Urothelium cell line (cell line): ENCODE measurements around the gene JTB.
"Not testable (repeated sequence)": the region's sequence is repeated elsewhere in the genome, so short reads cannot be mapped to it uniquely, and the experiment has no call there.

Experiments used
- DNase-seq: peaks from one replicate; pipeline ENCODE4 v3.0.0; 2011; ENCODE audit warnings: low spot score, mixed read lengths
- FAIRE-seq: peaks from 2 replicates; lab custom pipeline; 2011; peaks lifted over from hg19 to GRCh38; lab: Jason Lieb, UNC

The JTB gene

DNA sequence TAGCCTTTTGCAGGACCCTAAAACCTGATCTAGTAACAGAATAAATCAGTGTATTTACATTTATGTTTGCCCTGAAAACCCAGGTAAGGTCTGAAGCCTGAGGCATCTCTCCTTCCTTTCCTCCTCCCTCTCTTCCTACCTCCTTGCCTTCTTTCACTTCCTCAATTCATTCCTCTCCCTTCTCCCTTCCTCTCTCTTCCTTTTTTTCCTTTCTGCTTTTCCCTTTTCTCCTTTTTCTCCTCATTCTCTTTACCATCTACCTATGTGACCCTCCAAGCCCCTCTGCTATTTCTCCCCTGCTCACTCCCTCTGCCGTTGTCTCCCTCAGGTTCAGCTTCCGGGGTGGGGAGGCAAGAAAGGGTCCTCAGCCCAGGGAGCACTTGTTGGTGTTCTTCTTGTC is 4.3 kb upstream of the JTB start:
- FAIRE-seq, DNase-seq: not testable (repeated sequence)

- not testable (repeated sequence) for FAIRE-seq
Observed at GRCh38 chr1:153979091-153979490, 1.6 kb upstream of the JTB start.

GRCh38 chr1:153978274-153978909 is 918 bp upstream of the JTB start:
- FAIRE-seq = no peak

More at GRCh38 chr1:153979091-153979490, 1.6 kb upstream of the JTB start:
- not testable (repeated sequence) for DNase-seq

GRCh38 chr1:153976819-153977249 is 640 bp downstream of the JTB start:
- FAIRE-seq = no peak
- no peak for DNase-seq

More at GRCh38 chr1:153978274-153978909, 918 bp upstream of the JTB start:
- no peak for DNase-seq

- FAIRE-seq = no peak
- DNase-seq = no peak
Observed at GRCh38 chr1:153973525-153973924, 3.9 kb downstream of the JTB start.

DNA sequence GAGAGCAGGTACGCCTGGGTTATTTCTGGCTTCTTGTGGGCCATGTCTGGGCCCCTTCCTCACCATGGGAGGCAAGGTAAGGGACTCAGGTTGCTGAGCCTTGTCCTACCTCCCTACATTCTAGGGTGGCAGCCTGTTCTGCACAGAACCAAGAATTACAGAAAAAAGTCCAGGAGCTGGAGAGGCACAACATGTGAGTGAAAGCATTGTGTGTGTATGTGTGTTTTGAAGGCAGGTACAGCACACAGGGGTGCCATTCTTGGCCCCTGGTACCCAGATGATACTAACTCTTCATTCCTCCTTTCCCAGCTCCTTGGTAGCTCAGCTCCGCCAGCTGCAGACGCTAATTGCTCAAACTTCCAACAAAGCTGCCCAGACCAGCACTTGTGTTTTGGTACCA is 4.4 kb downstream of the JTB start:
- no peak for DNase-seq
- no peak for FAIRE-seq

- DNase-seq (no peak), FAIRE-seq (no peak)
Observed at GRCh38 chr1:153970346-153970745, 7.1 kb downstream of the JTB start.

GRCh38 chr1:153968972-153969371 is 8.5 kb downstream of the JTB start:
- no peak for DNase-seq
- no peak for FAIRE-seq

DNA sequence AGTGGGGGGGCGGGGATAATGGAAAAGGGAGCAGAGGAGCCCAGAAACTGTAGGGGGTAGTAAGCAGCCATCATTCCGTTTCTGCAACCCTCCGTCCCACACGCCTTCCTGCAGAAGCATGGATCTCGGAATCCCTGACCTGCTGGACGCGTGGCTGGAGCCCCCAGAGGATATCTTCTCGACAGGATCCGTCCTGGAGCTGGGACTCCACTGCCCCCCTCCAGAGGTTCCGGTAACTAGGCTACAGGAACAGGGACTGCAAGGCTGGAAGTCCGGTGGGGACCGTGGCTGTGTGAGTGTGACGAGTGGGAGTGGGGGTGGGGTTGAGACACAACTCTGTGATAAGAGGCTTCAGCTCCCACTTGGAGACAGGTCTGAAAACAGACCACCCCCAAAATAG is 9.1 kb downstream of the JTB start:
- no peak for DNase-seq
- FAIRE-seq = no peak

DNA sequence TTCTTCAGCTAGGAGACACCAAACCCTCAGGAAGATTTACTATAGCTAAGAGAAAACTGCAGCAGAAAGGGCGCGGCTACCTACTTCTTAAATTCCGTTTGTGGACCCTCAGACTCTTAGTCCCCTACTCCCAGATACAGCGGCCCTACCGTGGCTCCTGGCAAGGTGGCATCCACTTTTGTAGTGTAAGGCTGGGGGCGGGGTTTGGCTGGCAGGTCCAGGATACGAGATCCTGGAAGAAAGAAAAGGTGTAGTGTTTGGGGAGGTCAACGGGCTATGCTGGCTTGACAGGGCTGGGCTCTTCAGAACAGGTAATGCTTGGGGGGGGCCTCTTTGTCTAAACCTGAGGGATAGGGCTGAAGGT is 9.5 kb downstream of the JTB start:
- DNase-seq = no peak
- no peak for FAIRE-seq

DNA sequence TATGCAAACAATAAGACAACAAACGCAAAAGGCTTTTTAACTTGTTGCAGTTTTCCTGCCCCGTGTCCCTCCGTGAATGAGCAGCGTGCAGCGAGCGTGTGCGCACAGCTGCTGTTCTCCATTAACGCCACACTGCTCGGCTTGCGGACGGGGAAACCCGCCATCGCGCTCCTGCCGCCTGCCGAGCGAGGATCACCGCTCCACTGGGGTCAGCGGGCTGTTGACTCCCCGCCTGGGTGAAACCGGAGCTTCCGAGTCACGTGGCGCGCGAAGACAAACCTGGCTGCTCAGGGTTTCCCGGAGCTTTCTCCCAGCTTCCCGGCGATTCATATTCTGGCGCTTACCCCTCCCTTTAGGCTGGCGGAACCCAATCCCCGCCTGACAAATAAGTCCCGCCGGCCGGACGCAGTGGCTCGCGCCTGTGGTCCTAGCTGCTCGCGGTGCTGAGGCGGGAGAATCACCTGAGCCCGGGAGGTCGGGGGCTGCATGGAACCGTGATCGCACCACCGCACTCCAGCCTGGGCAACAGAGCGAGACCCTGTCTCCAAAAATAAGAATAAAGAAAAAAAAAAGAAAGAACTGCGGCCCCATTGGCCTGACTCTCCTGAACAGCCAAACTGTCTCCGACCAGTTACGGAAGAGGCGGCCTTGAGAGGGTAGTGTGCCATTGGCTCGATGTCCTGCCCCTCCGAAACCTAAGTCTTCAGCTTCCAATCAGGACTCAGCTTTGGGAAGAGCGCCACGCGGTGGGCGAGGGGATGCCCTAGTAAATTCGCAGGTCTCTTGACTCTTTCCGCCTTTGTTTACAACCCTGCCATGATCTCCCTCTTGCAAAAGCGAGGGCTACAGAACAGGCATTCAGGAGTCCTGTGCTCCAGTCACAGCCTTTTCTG is 10.1 kb downstream of the JTB start, which contains the start of gene CREB3L4:
TSS of gene CREB3L4 (plus strand) at position 796 of the 893 bp plus-strand sequence. CDS start 624 bp downstream, outside the sequence.
- FAIRE-seq = no peak
- DNase-seq = peak; percentile 92

- FAIRE-seq (no peak), DNase-seq (peak; percentile 55)
Observed at GRCh38 chr1:153963850-153964331, 13.6 kb downstream of the JTB start.

DNA sequence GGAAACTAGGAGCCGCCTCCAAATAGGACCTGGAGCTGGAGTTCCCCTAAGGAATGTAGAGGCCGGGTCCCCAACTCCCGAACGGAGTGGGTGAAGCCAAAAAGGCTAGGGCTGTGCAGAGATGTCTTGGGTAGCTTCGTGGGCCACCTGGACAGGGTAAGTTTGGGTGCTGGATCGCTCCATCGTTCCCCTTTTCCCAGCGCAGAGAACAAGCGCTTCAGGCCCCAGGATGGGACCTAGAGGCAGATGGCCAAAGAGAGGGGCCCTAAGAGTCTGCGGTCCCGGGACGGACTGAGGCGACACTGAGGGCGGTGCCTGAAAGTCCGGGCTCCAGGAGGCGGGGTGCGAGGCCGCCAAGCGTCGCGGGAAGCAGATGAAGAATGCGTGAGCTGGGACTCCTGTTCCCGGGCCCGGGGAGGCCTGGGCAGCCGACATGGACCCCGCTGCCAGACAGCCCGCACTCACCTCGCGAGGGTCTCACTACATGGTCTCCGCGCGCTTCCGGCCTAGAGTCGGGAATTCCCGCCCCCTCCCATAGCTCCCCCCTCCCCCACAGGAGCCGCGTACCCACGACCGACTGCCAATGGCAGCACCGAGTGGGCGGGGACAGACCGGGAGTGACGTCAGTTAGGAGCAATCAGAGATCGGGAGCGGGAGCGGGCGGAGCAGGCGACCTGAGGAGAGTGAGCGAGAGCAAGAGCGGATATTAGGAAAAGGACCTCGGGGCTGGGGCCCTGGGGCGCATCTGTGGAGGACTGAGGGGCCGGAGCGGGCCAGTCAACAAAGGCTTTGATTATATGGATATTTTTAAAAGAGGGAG is 14.2 kb downstream of the JTB start, which contains the start of gene SLC39A1:
TSS of gene SLC39A1 (minus strand) at position 508 of the 820 bp plus-strand sequence. CDS start 822 bp downstream, outside the sequence.
- DNase-seq (peak; percentile 96), FAIRE-seq (peak; percentile 82)

DNA sequence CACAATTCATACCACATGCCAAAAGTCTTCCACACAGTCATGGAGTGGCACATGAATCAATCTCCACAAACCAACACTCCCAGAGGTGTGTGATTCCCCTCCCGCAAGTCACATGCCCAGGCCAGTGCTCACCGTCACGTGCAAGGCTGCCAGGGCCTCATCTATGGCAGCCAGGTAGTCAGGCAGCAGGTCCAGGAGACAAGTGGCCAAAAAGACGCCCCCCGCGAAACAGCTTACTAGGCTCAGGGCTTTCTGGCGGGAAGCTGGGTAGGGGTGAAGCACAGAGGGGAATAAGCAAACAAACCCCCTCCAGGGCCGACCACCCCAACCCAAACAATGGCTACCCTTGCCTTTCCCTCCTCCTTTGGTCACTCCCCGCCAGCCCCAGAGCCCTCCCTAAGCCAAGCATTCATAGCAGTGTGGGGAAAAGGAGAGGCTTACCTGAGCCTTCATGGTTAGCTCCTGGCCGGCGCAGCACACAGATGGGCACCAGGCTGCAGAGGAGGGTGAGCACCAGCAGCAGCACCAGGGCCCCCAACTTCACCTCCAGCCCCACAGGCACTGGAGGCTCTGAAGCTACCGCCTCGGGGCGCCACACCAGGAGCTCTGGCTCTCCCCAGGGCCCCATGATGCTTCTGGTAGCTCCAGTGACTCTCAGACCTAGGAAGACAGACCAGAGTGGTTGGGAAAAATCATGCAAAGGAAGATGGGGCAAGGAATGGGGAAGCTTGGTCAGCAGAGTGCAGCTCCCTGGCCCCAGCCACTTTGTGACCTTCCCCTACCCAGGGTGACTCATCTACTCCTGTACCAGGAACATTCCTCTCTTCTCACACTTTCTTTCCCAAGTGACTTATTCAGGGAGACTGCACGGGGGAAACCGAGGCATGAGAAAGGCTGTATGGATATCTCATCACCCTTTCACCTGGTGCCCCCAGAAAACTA is 15.1 kb downstream of the JTB start:
- peak; percentile 22 for DNase-seq
- FAIRE-seq = no peak

DNA sequence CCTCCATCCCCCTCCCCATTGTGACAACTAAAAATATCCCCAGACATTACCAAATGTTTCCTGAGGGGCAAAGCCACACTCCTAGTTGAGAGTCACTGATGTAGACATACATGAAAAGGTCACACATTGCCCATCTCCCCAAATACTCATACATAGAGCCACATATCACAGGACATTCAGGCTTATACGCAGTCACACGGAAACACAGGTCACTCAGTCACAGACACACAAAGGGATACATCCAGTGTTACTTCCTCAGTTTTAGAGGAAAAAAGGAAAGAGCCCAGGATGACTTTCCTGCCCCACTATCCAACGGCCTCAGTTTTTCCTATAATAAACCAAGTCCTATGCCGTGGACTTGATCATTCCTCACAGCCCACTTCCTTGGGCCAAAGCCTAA is 16.1 kb downstream of the JTB start:
- DNase-seq = no peak
- no peak for FAIRE-seq

GRCh38 chr1:153960206-153960605 is 17.3 kb downstream of the JTB start:
- DNase-seq = no peak
- no peak for FAIRE-seq

- DNase-seq = no peak
- FAIRE-seq = no peak
Observed at GRCh38 chr1:153959454-153959853, 18.0 kb downstream of the JTB start.

- DNase-seq = no peak
- FAIRE-seq = no peak
Observed at GRCh38 chr1:153958961-153959260, 18.6 kb downstream of the JTB start.

DNA sequence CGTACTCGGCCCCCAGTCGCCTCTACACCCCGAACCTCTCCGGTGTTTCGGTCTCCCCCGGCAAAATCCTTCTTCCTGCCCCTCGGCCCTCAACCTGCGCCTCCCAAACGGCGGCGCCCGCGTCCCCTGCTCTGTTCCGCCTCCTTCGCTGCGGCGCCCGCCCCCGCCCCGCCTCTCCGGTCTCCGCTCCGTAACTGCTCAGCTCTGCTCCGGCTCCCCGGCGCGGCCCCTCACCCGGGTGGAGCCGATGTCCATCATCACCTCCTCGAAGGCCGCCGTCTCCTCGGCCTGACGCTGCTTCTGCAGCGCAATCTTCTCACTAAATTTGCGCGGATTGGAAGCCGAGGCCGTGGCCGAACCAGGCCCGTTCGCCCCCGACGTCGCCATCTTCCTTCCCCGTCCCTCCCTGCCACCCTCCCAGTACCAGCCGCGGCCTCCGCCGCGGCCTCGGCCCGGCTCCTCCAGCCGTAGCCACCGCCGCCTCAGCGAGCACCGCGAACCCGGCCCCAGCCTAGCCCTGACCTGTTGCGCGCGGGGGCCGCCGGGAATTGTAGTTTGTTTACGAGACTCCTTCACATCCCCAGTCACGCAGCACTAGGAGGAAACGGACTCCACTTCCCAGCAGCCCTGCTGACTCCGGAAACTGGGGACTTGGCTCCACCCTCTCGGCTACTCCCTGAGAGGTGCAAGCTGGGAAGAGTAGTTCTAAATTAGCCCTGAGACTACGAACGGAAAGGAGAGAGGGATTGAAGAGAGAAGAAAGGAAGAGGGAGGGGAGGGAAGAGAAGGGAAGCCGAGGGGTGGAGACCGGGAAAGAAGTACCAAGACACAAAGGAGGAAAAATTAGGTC is 19.1 kb downstream of the JTB start, which contains the start of gene CRTC2:
TSS of gene CRTC2 (minus strand) at position 502 of the 850 bp plus-strand sequence. CDS start at position 387, 115 bp downstream.
- FAIRE-seq (peak; percentile 77), DNase-seq (peak; percentile 96)
